ENCODE data around the gene C2orf15. TPM values are rescaled to one million over a fixed set of nuclear protein-coding genes. Genes with fewer than 3 reads are reported as not detected.

Gene C2orf15
- total and polyA plus RNA-seq, 2 of the 4 experiments (the other 2 are of a cell fraction): under 0.01 TPM; not detected in 1

GRCh38 chr2:99159594-99159993 lies 18.1 kb downstream of the C2orf15 start:
- H2AK5ac ChIP-seq (ENCODE audit: low read depth, low read length): no peak overlapping the region
- no peak overlapping the region for H3K23ac ChIP-seq (ENCODE audit: low read depth, low read length)
- peaks cover 1% of the 10 kb centered on the region; the same call in 1 of the 2 replicates for H3K4me1 ChIP-seq (ENCODE audit: control insufficient read depth, insufficient read depth, low read length)
- no peak for ATAC-seq (ENCODE audit: low read depth)
- H2BK20ac ChIP-seq (ENCODE audit: low read depth, low read length): no peak overlapping the region
- no peak overlapping the region for H3K14ac ChIP-seq (replicated peaks; ENCODE audit: low read depth, low read length)
- H2BK120ac ChIP-seq (ENCODE audit: low read depth, low read length): no peak overlapping the region
- H3K27me3 ChIP-seq (ENCODE audit: control insufficient read depth, insufficient read depth, low read length): no peaks in the 10 kb centered on the region
- H3K9me3 ChIP-seq (ENCODE audit: control insufficient read depth, insufficient read depth, low read length): no peaks in the 10 kb centered on the region
- BruUV-seq (replicated peaks): no TSS peak
- no peak overlapping the region for H3K4me3 ChIP-seq (ENCODE audit: insufficient read depth, low read depth, low read length)
- WGBS, 2 experiments (ENCODE audit: extremely low coverage in 2 of 2, insufficient read length in 1 of 2): no CpG with 5 or more reads among the region's 4 CpGs
- H3K4me2 ChIP-seq (ENCODE audit: low read depth, low read length): no peak overlapping the region
- in situ Hi-C loops (cut with MboI; ENCODE audit: low sequenced_read_pairs): loop anchor here (25.0 kb wide), 1 partner anchor 1103 kb away; no protein-coding TSS in a partner anchor
- CTCF ChIA-PET: no interaction called here
- no peak overlapping the region for H3K9ac ChIP-seq (ENCODE audit: low read depth, low read length)
- DNase-seq: no peak
- dilution Hi-C loops (cut with HindIII; ENCODE audit: low sequenced_read_pairs, unreplicated experiment): no loop called here
- no peak overlapping the region for H4K91ac ChIP-seq (ENCODE audit: insufficient read depth, low read depth, low read length)
- no peak overlapping the region for H4K5ac ChIP-seq (ENCODE audit: low read depth, low read length)
- H3K27ac ChIP-seq (ENCODE audit: insufficient read depth, low read length): no peak overlapping the region
- H3K9me1 ChIP-seq (ENCODE audit: insufficient read depth, low read length): no peaks in the 10 kb centered on the region
- POLR2A ChIA-PET (ENCODE audit: unreplicated experiment): no interaction called here
- no peak overlapping the region for H2BK5ac ChIP-seq (ENCODE audit: low read depth, low read length, poor library complexity, severe bottlenecking)
- peaks cover 10 to 12% of the 10 kb centered on the region in 2 experiments for H3K79me1 ChIP-seq (ENCODE audit: low read depth in 1 of 2, low read length in 2 of 2)
- H3K56ac ChIP-seq (ENCODE audit: extremely low read depth, insufficient read depth, low read length): no peak overlapping the region
- no peaks in the 10 kb centered on the region for H3K36me3 ChIP-seq (ENCODE audit: control insufficient read depth, insufficient read depth, low read length)
- TF ChIP-seq MAZ (IDR thresholded peaks at IDR 0.05; ENCODE audit: borderline replicate concordance, low read depth, low read length) (no peak), RAD21 (IDR thresholded peaks at IDR 0.05; ENCODE audit: low read length) (no peak), CHD1 (IDR thresholded peaks at IDR 0.05; ENCODE audit: low read depth, low read length) (no peak), NFE2L2 (IDR thresholded peaks at IDR 0.05; ENCODE audit: low read depth, low read length) (no peak), CEBPB (IDR thresholded peaks at IDR 0.05; ENCODE audit: low read depth, low read length) (no peak), RFX5 (IDR thresholded peaks at IDR 0.05; ENCODE audit: low read depth, low read length) (no peak), MAFK (IDR thresholded peaks at IDR 0.05; ENCODE audit: low read depth, low read length) (no peak), ELK1 (IDR thresholded peaks at IDR 0.05; ENCODE audit: borderline replicate concordance, low read depth, low read length) (no peak), MXI1 (IDR thresholded peaks at IDR 0.05; ENCODE audit: borderline replicate concordance, low read depth, low read length) (no peak), USF2 (IDR thresholded peaks at IDR 0.05; ENCODE audit: low read depth, low read length) (no peak), FOS (IDR thresholded peaks at IDR 0.05; ENCODE audit: low read depth, low read length) (no peak), CTCF (conservative IDR thresholded peaks at IDR 0.05; ENCODE audit: low read depth, low read length) (no peak), SMC3 (IDR thresholded peaks at IDR 0.05; ENCODE audit: low read depth, low read length) (no peak)
- H3K18ac ChIP-seq (ENCODE audit: low read depth, low read length): no peak overlapping the region
- no peak overlapping the region for H2AK9ac ChIP-seq (replicated peaks; ENCODE audit: low read depth, low read length, poor library complexity)
- H3K4ac ChIP-seq (ENCODE audit: low read depth, low read length): no peak overlapping the region
- no peaks in the 10 kb centered on the region for H4K20me1 ChIP-seq (ENCODE audit: insufficient read depth, low read length)
- intact Hi-C loops (cut with micrococcal nuclease): no loop called here
- no peak overlapping the region for H2BK15ac ChIP-seq (ENCODE audit: low read depth, low read length)
- H4K8ac ChIP-seq (ENCODE audit: low read depth in 2 of 2, low read length in 2 of 2): no peak overlapping the region
- no peak overlapping the region for H2AFZ ChIP-seq (replicated peaks; ENCODE audit: low read length, poor library complexity)

Measured in IMR-90 (cell line).